CD4-positive, alpha-beta memory T cell (primary cell): Measurements from ENCODE around the gene EPHB2. TPM values are rescaled to one million over a fixed set of nuclear protein-coding genes. Genes with fewer than 3 reads are reported as not detected.
"Not testable (repeated sequence)": the region's sequence is repeated elsewhere in the genome, so short reads cannot be mapped to it uniquely, and the experiment has no call there.

Experiments used
- CTCF ChIA-PET: fragments of 350-600 bp; sonication (Branson Sonifier 250); formaldehyde crosslinking; loops from one replicate; lab custom pipeline; 2021; ENCODE audit warnings: inconsistent platforms; ENCODE audit not compliant: partially characterized antibody; lab: Charles Lee
- POLR2A ChIA-PET: fragments of 350-600 bp; sonication (Branson Sonifier 250); formaldehyde crosslinking; loops from one replicate; lab custom pipeline; 2021; ENCODE audit not compliant: partially characterized antibody; lab: Charles Lee
- DNase-seq, 5 donors: peaks; one replicate each; pipeline versions ENCODE4 v3.0.0 to v3.0.0-alpha.2; 2020 to 2022; ENCODE audit warnings: mixed read lengths in 1 of 5
- H3K27ac ChIP-seq: one replicate; pipeline ENCODE4 v1.7.0; 2013; ENCODE audit warnings: low read depth, low read length
- H3K27me3 ChIP-seq: 2 replicates; pipeline ENCODE4 v1.7.0; 2013; ENCODE audit warnings: mild to moderate bottlenecking, low read length, moderate library complexity; ENCODE audit not compliant: insufficient read depth
- H3K36me3 ChIP-seq: 2 replicates; pipeline ENCODE4 v1.7.0; 2013; ENCODE audit warnings: mild to moderate bottlenecking, low read length, moderate library complexity; ENCODE audit not compliant: insufficient read depth
- H3K4me1 ChIP-seq: 2 replicates; pipeline ENCODE4 v1.7.0; 2013; ENCODE audit warnings: mild to moderate bottlenecking, low read length, moderate library complexity; ENCODE audit not compliant: insufficient read depth
- H3K4me3 ChIP-seq, 2 donors: one replicate each; pipeline ENCODE4 v1.7.0; 2013; ENCODE audit warnings: low read length in 2 of 2, mild to moderate bottlenecking in 1 of 2
- H3K9me3 ChIP-seq, 2 donors: one replicate each; pipeline ENCODE4 v1.7.0; 2013; ENCODE audit warnings: low read length in 2 of 2, control low read depth in 1 of 2; ENCODE audit not compliant: control insufficient read depth in 1 of 2
- H3K27ac Mint-ChIP-seq, 7 donors: one replicate each; pipeline ENCODE4 v1.8.0; 2020 to 2021; ENCODE audit warnings: mixed read lengths in 7 of 7, mild to moderate bottlenecking in 6 of 7, inconsistent platforms in 3 of 7, moderate library complexity in 3 of 7
- H3K27me3 Mint-ChIP-seq, 2 donors: one replicate each; pipeline ENCODE4 v1.8.0; 2020 to 2021; ENCODE audit warnings: mixed read lengths in 2 of 2
- H3K36me3 Mint-ChIP-seq, 2 donors: one replicate each; pipeline ENCODE4 v1.8.0; 2020 to 2021; ENCODE audit warnings: mixed read lengths in 2 of 2, inconsistent platforms in 1 of 2, mild to moderate bottlenecking in 1 of 2
- H3K4me1 Mint-ChIP-seq, 4 donors: one replicate each; pipeline ENCODE4 v1.8.0; 2020 to 2021; ENCODE audit warnings: mixed read lengths in 4 of 4, mild to moderate bottlenecking in 1 of 4
- H3K4me3 Mint-ChIP-seq, 8 donors: one replicate each; pipeline ENCODE4 v1.8.0; 2020 to 2021; ENCODE audit warnings: mixed read lengths in 8 of 8, mild to moderate bottlenecking in 7 of 8, moderate library complexity in 6 of 8, inconsistent platforms in 3 of 8
- H3K9me3 Mint-ChIP-seq, 8 donors: one replicate each; pipeline ENCODE4 v1.8.0; 2020 to 2021; ENCODE audit warnings: mixed read lengths in 8 of 8, mild to moderate bottlenecking in 5 of 8, inconsistent platforms in 3 of 8, moderate library complexity in 1 of 8
- intact Hi-C: fragments of 100-400 bp; cut with micrococcal nuclease; formaldehyde crosslinking; loops from one replicate; pipeline ENCODE4 v1.15.1; 2023
- polyA plus RNA-seq, 2 donors: library from polyadenylated mRNA; unstranded; fragments of 300-500 nt; fragmentation: Illumina TruSeq; gene quantifications; one replicate each; pipeline ENCODE4 v1.2.3, GENCODE V29; 2021
- total RNA-seq, 2 experiments: library from RNA; stranded (reverse); gene quantifications; one replicate each; pipeline ENCODE4 v1.2.3, GENCODE V29; 2021

Gene EPHB2
- total and polyA plus RNA-seq, 4 experiments from 2014 or later, result 0.35 to 0.36 TPM; not detected in 2

- H3K27me3 ChIP-seq, result peaks cover 9% of the 10 kb centered on the region
- no peak for DNase-seq
- no peaks in the 10 kb centered on the region for H3K9me3 ChIP-seq
- Mint-ChIP-seq H3K36me3 (no peaks in the 10 kb centered on the region), H3K4me1 (no peaks in the 10 kb centered on the region), H3K4me3 (no peak overlapping the region), H3K9me3 (no peaks in the 10 kb centered on the region), H3K27me3 (peaks cover 22 to 49% of the 10 kb centered on the region in 2 donors), H3K27ac (no peak overlapping the region)
- ChIA-PET POLR2A (no interaction called here), CTCF (no interaction called here)
- H3K4me1 ChIP-seq, result no peaks in the 10 kb centered on the region
- no peak overlapping the region for H3K27ac ChIP-seq
- H3K4me3 ChIP-seq, result no peak overlapping the region
- intact Hi-C loops, result no loop called here
- no peaks in the 10 kb centered on the region for H3K36me3 ChIP-seq
Measured at GRCh38 chr1:22670352-22670975, 40.2 kb upstream of the EPHB2 start.

DNA sequence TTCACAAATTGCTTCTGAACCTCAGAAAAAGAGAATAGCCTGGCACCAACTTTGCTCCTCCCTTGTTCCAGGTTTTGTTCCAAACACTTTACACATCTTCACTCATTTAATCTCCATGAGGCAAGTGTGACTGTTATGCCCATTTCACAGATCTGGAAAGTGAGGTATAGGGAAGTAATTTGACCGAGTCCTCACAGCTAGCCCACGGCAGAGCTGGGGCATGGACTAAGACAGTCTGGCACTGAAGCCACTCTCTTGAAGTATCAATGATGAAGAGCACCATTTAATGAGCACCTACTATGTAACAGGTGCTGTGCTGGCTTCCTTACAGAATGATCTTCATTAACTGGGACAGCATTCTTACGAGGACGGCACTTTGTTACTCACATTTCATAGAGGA lies 38.6 kb upstream of the EPHB2 start:
- Mint-ChIP-seq H3K27me3 (peaks cover 22 to 49% of the 10 kb centered on the region in 2 donors), H3K9me3 (no peaks in the 10 kb centered on the region), H3K4me1 (no peaks in the 10 kb centered on the region), H3K4me3 (no peak overlapping the region), H3K36me3 (no peaks in the 10 kb centered on the region), H3K27ac (no peak overlapping the region)
- intact Hi-C loops, result no loop called here
- ChIA-PET POLR2A (no interaction called here), CTCF (no interaction called here)
- no peaks in the 10 kb centered on the region for H3K9me3 ChIP-seq
- H3K27ac ChIP-seq, result no peak overlapping the region
- no peak overlapping the region for H3K4me3 ChIP-seq
- H3K27me3 ChIP-seq, result peaks cover 9% of the 10 kb centered on the region
- DNase-seq, result no peak
- H3K36me3 ChIP-seq, result no peaks in the 10 kb centered on the region
- no peaks in the 10 kb centered on the region for H3K4me1 ChIP-seq

DNA sequence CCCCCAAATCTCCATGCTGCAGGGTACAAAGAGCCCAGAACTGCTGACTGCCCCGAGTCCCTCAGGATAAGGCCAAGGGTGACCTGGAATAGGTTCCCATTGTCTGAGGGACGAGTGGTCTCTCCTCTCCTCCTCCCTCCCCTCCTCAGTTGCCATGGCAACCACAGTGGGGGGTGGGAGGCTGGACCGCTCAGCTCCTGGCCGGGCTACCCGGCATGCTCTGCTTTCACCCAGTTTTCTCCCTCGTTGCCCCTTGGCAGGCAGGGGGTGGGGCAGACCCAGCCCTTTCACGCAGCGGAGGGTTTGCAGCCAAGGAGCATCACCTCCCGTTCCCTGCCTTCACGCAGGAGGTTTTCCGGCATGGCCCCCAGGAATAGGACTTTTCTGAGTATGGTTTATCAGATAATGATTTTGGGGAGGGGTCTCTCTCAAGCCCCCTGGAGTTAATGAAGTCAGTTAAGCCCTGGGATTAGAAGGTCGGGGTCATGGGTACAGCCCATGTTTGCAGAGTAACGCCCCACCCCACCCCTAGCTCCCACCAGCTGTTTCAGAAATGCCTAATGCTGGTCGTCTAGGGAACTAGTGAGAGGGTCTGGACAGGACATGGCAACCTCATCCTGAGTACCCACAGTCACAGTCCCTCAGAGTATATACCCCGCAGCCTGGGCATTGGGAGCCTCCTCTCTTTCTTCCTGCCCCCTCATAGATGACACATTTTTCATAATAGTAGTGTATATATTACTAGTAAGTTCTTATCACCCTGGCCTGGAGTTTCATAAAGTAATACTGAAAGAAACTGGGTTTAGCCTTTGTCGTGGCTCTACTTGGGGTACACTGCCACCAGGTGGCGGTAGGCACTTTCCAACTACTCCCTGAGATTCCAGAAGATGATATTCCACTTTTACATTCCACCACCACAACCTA lies 36.9 kb upstream of the EPHB2 start:
- intact Hi-C loops, result no loop called here
- H3K27me3 Mint-ChIP-seq, result peaks cover 20 to 45% of the 10 kb centered on the region in 2 donors
- H3K9me3 Mint-ChIP-seq, result no peaks in the 10 kb centered on the region
- no peaks in the 10 kb centered on the region for H3K4me1 ChIP-seq
- ChIA-PET CTCF (no interaction called here), POLR2A (no interaction called here)
- no peaks in the 10 kb centered on the region for H3K9me3 ChIP-seq
- no peak overlapping the region for H3K4me3 Mint-ChIP-seq
- H3K27me3 ChIP-seq, result peaks cover 9% of the 10 kb centered on the region
- no peak overlapping the region for H3K27ac ChIP-seq
- H3K36me3 Mint-ChIP-seq, result no peaks in the 10 kb centered on the region
- no peak for DNase-seq
- H3K36me3 ChIP-seq, result no peaks in the 10 kb centered on the region
- H3K4me1 Mint-ChIP-seq, result no peaks in the 10 kb centered on the region
- H3K4me3 ChIP-seq, result no peak overlapping the region
- H3K27ac Mint-ChIP-seq, result no peak overlapping the region

DNA sequence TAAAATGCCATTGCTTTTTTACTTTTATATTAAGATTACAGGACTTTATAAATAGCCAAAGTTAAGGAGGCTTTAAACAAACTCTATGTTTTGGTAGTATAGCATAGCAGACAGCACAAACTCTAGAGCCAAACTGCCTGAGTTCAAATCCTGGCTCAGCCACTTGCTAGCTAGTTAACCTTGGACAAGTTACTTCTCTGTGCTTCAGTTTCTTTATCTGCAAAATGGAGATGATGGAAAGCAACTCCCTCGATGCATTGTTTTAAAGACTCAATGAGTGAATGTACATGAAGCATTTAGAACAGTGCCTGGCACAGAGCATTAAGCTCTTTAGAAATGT lies 36.3 kb upstream of the EPHB2 start:
- CTCF ChIA-PET, result no interaction called here
- intact Hi-C loops, result no loop called here
- Histone ChIP-seq H3K27me3 (peaks cover 9% of the 10 kb centered on the region), H3K4me3 (no peak overlapping the region), H3K27ac (no peak overlapping the region), H3K9me3 (no peaks in the 10 kb centered on the region), H3K4me1 (no peaks in the 10 kb centered on the region), H3K36me3 (no peaks in the 10 kb centered on the region)
- no peak for DNase-seq
- Mint-ChIP-seq H3K9me3 (no peaks in the 10 kb centered on the region), H3K27me3 (peaks cover 16 to 41% of the 10 kb centered on the region in 2 donors), H3K4me3 (no peak overlapping the region), H3K4me1 (no peaks in the 10 kb centered on the region), H3K36me3 (no peaks in the 10 kb centered on the region), H3K27ac (no peak overlapping the region)
- POLR2A ChIA-PET, result no interaction called here

DNA sequence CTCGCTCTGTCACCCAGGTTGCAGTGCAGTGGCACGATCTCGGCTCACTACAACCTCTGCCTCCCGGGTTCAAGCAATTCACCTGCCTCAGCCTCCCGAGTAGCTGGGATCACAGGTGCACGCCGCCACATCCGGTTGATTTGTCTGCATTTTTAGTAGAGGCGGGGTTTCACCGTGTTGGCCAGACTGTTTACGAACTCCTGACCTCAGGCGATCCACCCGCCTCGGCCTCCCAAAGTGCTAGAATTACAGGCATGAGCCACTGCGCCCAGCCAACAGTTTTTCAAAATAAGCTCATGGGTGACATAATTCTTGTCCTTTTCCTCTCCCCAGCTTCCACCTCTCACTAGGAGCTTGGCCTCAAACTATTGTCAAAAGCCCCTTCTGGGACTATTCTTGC lies 34.5 kb upstream of the EPHB2 start:
- H3K4me1 Mint-ChIP-seq, H3K4me3 ChIP-seq, H3K9me3 ChIP-seq, H3K27ac ChIP-seq, DNase-seq, POLR2A ChIA-PET, H3K4me1 ChIP-seq, intact Hi-C loops, H3K27ac Mint-ChIP-seq, H3K36me3 ChIP-seq, CTCF ChIA-PET, H3K27me3 ChIP-seq, H3K9me3 Mint-ChIP-seq, H3K36me3 Mint-ChIP-seq, H3K4me3 Mint-ChIP-seq: not testable (repeated sequence)
- H3K27me3 Mint-ChIP-seq, result peaks cover 11 to 33% of the 10 kb centered on the region in 2 donors

DNA sequence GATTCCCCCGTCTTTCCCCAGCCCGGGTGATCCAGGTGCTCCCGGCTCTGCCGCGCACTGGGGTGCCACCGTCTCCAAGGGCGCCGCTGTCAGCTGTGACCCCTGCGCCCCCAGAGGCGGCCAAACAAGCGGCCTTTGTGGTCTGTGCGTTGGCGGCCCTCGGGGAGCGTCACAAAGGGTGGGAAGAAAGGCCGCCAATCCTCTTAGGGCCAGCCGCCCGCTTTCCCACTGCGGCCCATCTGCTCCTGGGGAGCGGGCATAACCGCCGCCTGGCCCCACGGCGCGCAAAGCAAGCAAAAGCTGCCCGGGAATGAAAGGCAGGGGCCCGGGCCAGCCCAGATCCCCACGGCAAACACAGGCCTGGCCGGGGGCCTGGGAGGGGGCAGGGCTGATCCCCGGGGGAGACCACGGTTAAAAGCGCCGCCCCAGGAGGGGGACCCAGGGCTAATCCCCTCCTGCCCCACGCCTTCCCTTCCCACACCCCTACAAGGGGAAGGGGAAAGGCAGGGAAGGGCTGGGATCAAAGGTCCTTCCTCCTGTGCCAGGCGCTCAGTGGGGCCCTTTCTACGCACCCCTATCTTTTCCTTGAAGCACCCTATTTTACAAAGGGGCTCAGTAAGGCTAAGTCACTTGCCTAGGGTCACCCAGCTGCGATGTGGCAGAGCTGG lies 33.6 kb upstream of the EPHB2 start:
- Histone ChIP-seq H3K27me3 (peaks cover 9% of the 10 kb centered on the region), H3K9me3 (no peaks in the 10 kb centered on the region), H3K4me1 (no peaks in the 10 kb centered on the region), H3K27ac (no peak overlapping the region), H3K36me3 (no peaks in the 10 kb centered on the region), H3K4me3 (no peak overlapping the region)
- no peaks in the 10 kb centered on the region for H3K36me3 Mint-ChIP-seq
- no peak overlapping the region for H3K27ac Mint-ChIP-seq
- no peak for DNase-seq
- no peak overlapping the region for H3K4me3 Mint-ChIP-seq
- no peaks in the 10 kb centered on the region for H3K9me3 Mint-ChIP-seq
- peaks cover 9 to 27% of the 10 kb centered on the region in 2 donors for H3K27me3 Mint-ChIP-seq
- H3K4me1 Mint-ChIP-seq, result no peaks in the 10 kb centered on the region
- intact Hi-C loops, result no loop called here
- ChIA-PET POLR2A (no interaction called here), CTCF (no interaction called here)
